RWPE1 (cell line): ENCODE data around the gene RAB28.

Source experiments
- CTCF ChIA-PET: fragments of 350-600 bp; sonication (Branson Sonifier 250); formaldehyde crosslinking; extraction: SDS; loops from one replicate; lab custom pipeline; 2021; lab: Yijun Ruan, JAX
- POLR2A ChIA-PET: fragments of 400-600 bp; formaldehyde crosslinking; extraction: SDS; loops from one replicate; lab custom pipeline; 2020; ENCODE audit warnings: antibody characterized with exemption; ENCODE audit not compliant: low non-redundant PET; lab: Yijun Ruan, JAX
- DNase-seq: peaks from one replicate; pipeline ENCODE4 v3.0.0; 2012; ENCODE audit warnings: low spot score
- H3K27ac ChIP-seq: fragments of 450-650 bp; 2 replicates; pipeline ENCODE4 v1.5.1; 2017
- CTCF ChIP-seq: fragments of 450-650 bp; conservative IDR thresholded peaks from 2 replicates; pipeline ENCODE4 v1.5.1; 2017; ENCODE audit warnings: low read depth, mild to moderate bottlenecking

RAB28 gene

DNA sequence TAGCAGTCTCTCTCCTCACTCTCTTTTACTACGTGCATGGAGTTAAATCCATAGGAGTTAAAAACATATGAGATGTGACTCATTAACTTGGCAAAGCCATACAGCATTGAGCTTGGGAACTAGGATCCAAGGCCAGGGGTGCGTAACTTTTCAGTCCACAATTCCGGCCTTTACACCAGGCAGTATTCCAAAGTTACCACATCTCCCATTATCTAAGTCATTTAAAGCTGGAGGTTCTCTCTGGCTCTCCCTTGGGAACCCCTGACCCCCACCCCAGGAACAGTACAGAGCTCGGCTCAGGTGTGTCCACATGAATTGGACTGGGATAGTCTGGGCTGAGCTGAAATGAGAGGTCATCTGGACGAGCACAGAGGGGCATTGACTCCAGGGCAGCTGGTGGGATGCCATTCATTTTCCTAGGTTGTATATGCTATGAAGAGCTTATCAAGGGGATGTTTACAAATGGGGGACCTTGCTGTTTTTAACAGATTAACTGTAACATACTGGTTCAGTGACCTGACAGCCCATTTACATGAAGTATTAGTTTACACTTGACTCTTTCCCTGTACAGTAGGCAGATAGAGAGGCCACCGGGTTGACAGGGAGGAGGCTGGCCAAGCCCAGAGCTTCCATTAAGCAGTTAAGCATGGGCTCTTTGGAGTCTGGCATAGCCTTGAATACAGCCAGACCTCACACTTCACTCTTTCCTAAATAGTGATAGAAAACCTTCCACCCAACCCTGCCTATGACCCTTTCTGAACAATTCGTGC, 128.8 kb downstream of the RAB28 start:
- CTCF ChIA-PET: no interaction called here
- POLR2A ChIA-PET: no interaction called here
- no peak for DNase-seq
- TF ChIP-seq CTCF: no peak
- no peak overlapping the region for H3K27ac ChIP-seq

DNA sequence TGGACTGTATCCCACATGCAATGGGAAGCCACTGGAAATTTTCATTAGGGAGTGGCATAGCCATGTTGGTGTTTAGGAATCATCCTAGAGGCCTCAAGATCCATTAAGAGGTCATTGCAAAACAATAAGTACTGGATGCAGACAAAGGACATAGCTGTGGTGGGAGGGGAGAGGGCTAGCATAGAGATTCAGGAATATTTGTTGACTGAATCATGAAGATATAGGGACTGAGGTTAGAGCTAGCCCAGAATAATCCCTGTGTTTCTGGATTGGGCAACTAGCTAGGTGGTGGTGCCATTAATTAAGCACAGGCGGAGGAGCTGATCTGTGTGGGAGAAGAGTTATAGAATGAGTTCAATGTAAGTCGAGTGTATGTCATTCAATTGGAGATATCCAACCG, 135.0 kb downstream of the RAB28 start:
- ChIA-PET CTCF (no interaction called here), POLR2A (no interaction called here)
- DNase-seq: no peak
- TF ChIP-seq CTCF: no peak
- H3K27ac ChIP-seq: no peak overlapping the region

DNA sequence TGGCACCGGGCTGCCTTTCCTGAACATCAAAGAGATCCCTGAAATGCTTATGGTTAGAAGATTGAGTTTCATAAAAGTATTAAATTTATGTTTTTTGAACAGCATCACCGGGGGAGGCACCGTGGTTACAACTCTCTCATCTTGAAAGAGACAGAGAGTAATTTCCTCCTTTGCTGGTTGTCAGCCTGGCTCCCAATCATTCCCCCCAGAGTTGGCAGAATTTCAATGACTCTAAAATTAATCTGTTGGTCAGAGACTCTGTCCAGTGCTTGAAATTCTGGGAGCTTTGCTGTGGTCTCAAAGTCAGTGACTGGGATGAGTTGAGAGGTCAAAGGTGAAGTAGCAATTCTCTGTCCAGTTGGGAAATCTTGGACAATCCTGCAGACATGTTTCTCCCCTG, 135.9 kb downstream of the RAB28 start:
- POLR2A ChIA-PET: no interaction called here
- no peak for TF ChIP-seq CTCF
- CTCF ChIA-PET: no interaction called here
- DNase-seq: no peak
- no peak overlapping the region for H3K27ac ChIP-seq

DNA sequence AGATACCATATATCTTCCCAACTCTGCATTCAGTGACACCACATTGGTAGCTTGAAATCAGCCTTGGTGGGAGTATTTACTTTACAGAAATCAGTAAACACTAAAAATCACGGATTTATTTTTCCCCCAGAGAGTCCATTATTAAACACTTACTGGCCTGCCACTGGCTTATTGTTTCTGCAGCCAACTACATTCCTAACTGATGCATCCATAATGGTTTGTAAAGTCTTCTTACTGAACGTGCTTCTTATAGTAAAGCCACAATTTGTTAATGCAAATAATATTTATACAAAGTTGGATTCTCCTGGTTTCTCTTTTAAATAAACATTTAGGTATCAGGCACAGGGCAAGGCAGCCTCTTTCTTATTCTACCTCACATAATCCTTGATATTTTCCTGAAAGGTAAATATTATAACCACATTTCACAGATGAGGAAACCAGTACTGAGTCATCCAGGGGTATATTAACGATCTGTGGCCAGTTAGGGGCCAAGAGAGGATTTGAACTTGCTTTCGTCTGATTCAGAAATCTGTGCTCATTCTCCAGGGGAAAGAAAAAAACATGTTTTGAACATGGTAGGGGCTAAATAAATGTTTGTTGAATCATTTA, 136.5 kb downstream of the RAB28 start:
- ChIA-PET POLR2A (no interaction called here), CTCF (no interaction called here)
- DNase-seq: no peak
- no peak for TF ChIP-seq CTCF
- no peak overlapping the region for H3K27ac ChIP-seq

GRCh38 chr4:13344216-13344615, 139.9 kb downstream of the RAB28 start:
- no peak overlapping the region for H3K27ac ChIP-seq
- POLR2A ChIA-PET: no interaction called here
- DNase-seq: no peak
- no peak for TF ChIP-seq CTCF
- CTCF ChIA-PET: no interaction called here

- TF ChIP-seq CTCF: no peak
- CTCF ChIA-PET: interaction anchor here (0.6 kb wide), 1 partner anchor 404 kb away, joined by 3 read pairs; no protein-coding TSS in a partner anchor
- DNase-seq: no peak
- POLR2A ChIA-PET: no interaction called here
- H3K27ac ChIP-seq: no peak overlapping the region
Measured at GRCh38 chr4:13340672-13341071, 143.5 kb downstream of the RAB28 start.
